Adrenal gland (tissue), 12 donors: ENCODE data around the gene NARS2. TPM values are rescaled to one million over a fixed set of nuclear protein-coding genes. Genes with fewer than 3 reads are reported as not detected.
"Not testable (repeated sequence)": the region's sequence is repeated elsewhere in the genome, so short reads cannot be mapped to it uniquely, and the experiment has no call there.

Experiments
- DNase-seq, 7 donors: peaks; one replicate each; pipeline ENCODE4 v3.0.0-alpha.2; 2019 to 2020
- H3K27ac ChIP-seq, 5 donors: fragments of 200-600 bp; sonication (generic) in 4 of 5; 1 replicate in 3 of 5; 2 replicates in 2 of 5; pipeline versions ENCODE4 v1.5.1 to v1.8.0; 2016 to 2020; ENCODE audit warnings: mild to moderate bottlenecking in 1 of 5
- H3K27me3 ChIP-seq: fragments of 200-600 bp; 2 replicates; pipeline ENCODE4 v1.8.0; 2021
- H3K36me3 ChIP-seq, 2 donors: fragments of 200-600 bp; replicated peaks in 1 of 2; 1 replicate in 1 of 2; 2 replicates in 1 of 2; pipeline versions ENCODE4 v1.5.1 to v1.8.0; 2018 to 2022
- H3K4me1 ChIP-seq, 2 donors: fragments of 200-600 bp; replicated peaks in 1 of 2; 1 replicate in 1 of 2; 2 replicates in 1 of 2; pipeline versions ENCODE4 v1.5.1 to v1.8.0; 2018 to 2021
- H3K4me3 ChIP-seq, 4 donors: fragments of 200-600 bp; sonication (generic) in 3 of 4; one replicate each; pipeline ENCODE4 v1.5.1; 2016 to 2018
- H3K9me3 ChIP-seq, 3 donors: fragments of 200-600 bp; sonication (generic) in 1 of 3; replicated peaks in 1 of 3; 1 replicate in 2 of 3; 2 replicates in 1 of 3; pipeline versions ENCODE4 v1.5.1 to v1.8.0; 2016 to 2021
- CTCF ChIP-seq, 6 experiments: fragments of 450-650 bp in 4 of 6; fragments of 200-600 bp in 2 of 6; sonication (generic) in 1 of 6; IDR thresholded peaks; 1 replicate in 5 of 6; 2 replicates in 1 of 6; pipeline versions ENCODE4 v1.5.1 to v1.8.0; 2016 to 2021; ENCODE audit warnings: antibody characterized with exemption in 6 of 6, mild to moderate bottlenecking in 2 of 6, moderate library complexity in 1 of 6
- POLR2A ChIP-seq, 2 donors: fragments of 450-650 bp; IDR thresholded peaks; one replicate each; pipeline ENCODE4 v1.6.1; 2017; ENCODE audit warnings: antibody characterized with exemption in 2 of 2, mild to moderate bottlenecking in 2 of 2, moderate library complexity in 1 of 2
- WGBS, 4 donors: extraction: QIAGEN DNeasy Blood & Tissue Kit in 2 of 4; methylation state at CpG; one replicate each; pipeline versions ENCODE4 v1.1.5 to v1.1.7; 2013 to 2017; 5-methylcytosine and 5-hydroxymethylcytosine counted together
- intact Hi-C, 2 donors: fragments of 100-400 bp; cut with DNase I; formaldehyde crosslinking; loops; one replicate each; pipeline versions ENCODE4 v1.14.1 to v1.15.0; 2022 to 2023
- polyA plus RNA-seq, 3 donors: library from polyadenylated mRNA; stranded (reverse); fragments of 200-250 nt in 2 of 3; fragments of 350-450 nt in 1 of 3; fragmentation: Illumina TruSeq in 1 of 3; extraction: RNeasy Lipid Tissue Mini Kit (QIAGEN cat#74804) in 1 of 3; gene quantifications; one replicate each; pipeline ENCODE4 v1.2.3, GENCODE V29; 2013 to 2014
- total RNA-seq, 9 donors: library from RNA; depleted of rRNA in 4 of 9; stranded (reverse); fragments of >200 nt in 4 of 9; fragments of 120-200 nt in 1 of 9; fragmentation: NEBNext Ultra II Directional in 1 of 9; extraction: Animal tissue kit (Norgen Biotek cat#: 25700) in 1 of 9; gene quantifications; one replicate each; pipeline versions ENCODE4 v1.1.0 to v1.2.4, GENCODE V29; 2013 to 2023
- donor health status: healthy with polysubstance abuse.
- donor health status: Bipolar disorder and iron deficiency.
- donor health status: DM: yes; HTN: yes; CAD: no.
- donor health status: DM: no; HTN: no; CAD: no.
- donor health status: DM: no; HTN: no; CAD: no.
- donor health status: DM: yes; HTN: yes; CAD: no.

Gene NARS2
- total and polyA plus RNA-seq, 12 donors: 8.4 to 33.3 (median 21.1) TPM

DNA sequence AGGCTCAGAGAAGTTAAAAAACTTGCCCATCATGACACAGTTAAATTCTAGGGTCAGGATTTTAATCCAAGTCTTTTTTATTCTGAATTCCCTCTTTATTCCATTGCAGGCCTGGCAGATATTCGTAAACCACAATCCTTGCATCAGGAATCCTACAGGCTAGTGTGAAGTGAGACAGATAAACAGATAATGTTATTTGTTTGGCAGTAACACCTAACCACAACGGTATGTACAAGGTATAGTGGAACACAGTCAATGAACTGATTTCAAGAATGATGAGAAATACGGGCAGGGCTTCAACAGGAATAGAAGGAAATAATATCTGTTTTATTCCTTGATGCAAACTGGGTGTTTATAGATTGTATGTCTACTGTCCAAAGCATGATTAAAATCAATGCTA, 32.0 kb upstream of the NARS2 start:
- Histone ChIP-seq H3K9me3 (no peaks in the 10 kb centered on the region), H3K4me3 (no peak overlapping the region), H3K27ac (no peak overlapping the region), H3K4me1 (no peaks in the 10 kb centered on the region), H3K36me3 (no peaks in the 10 kb centered on the region), H3K27me3 (no peaks in the 10 kb centered on the region)
- WGBS, 4 donors: 77 to 90% (median 80%) methylated on average over 3 of the region's 3 CpGs
- TF ChIP-seq POLR2A (IDR thresholded peaks at IDR 0.05): no peak
- no peak for DNase-seq
- intact Hi-C loops: no loop called here

GRCh38 chr11:78605296-78605695, 30.6 kb upstream of the NARS2 start:
- intact Hi-C loops: no loop called here
- 74 to 83% (median 76%) methylated on average over 7 of the region's 7 CpGs for WGBS, 4 donors
- Histone ChIP-seq H3K36me3 (no peaks in the 10 kb centered on the region), H3K4me1 (no peaks in the 10 kb centered on the region), H3K4me3 (no peak overlapping the region), H3K27ac (no peak overlapping the region), H3K27me3 (no peaks in the 10 kb centered on the region), H3K9me3 (no peaks in the 10 kb centered on the region)
- no peak for DNase-seq
- TF ChIP-seq CTCF (IDR thresholded peaks at IDR 0.05) (no peak), POLR2A (IDR thresholded peaks at IDR 0.05) (no peak)

- Histone ChIP-seq H3K9me3 (no peaks in the 10 kb centered on the region), H3K4me1 (no peaks in the 10 kb centered on the region), H3K27ac (no peak overlapping the region), H3K36me3 (no peaks in the 10 kb centered on the region), H3K27me3 (no peaks in the 10 kb centered on the region), H3K4me3 (no peak overlapping the region)
- TF ChIP-seq POLR2A (IDR thresholded peaks at IDR 0.05) (no peak), CTCF (IDR thresholded peaks at IDR 0.05) (no peak)
- DNase-seq: no peak
- intact Hi-C loops: no loop called here
- 67 to 79% (median 77%) methylated on average over 1 of the region's 1 CpG for WGBS, 4 donors
These were observed 29.1 kb upstream of the NARS2 start for GRCh38 chr11:78603792-78604191.

GRCh38 chr11:78602771-78603170, 28.1 kb upstream of the NARS2 start:
- H3K36me3 ChIP-seq, DNase-seq, H3K9me3 ChIP-seq, H3K4me1 ChIP-seq, intact Hi-C loops, H3K4me3 ChIP-seq, H3K27me3 ChIP-seq, H3K27ac ChIP-seq: not testable (repeated sequence)
- WGBS, 4 donors: 88 to 100% (median 96%) methylated on average over 2 to 5 of the region's 5 CpGs

GRCh38 chr11:78601066-78601465, 26.4 kb upstream of the NARS2 start:
- H3K27me3 ChIP-seq, H3K27ac ChIP-seq, DNase-seq, H3K36me3 ChIP-seq, H3K9me3 ChIP-seq, H3K4me1 ChIP-seq, intact Hi-C loops, H3K4me3 ChIP-seq: not testable (repeated sequence)
- 77 to 82% (median 80%) methylated on average over 5 of the region's 5 CpGs for whole genome bisulfite sequencing, 4 donors

- H3K27ac ChIP-seq, intact Hi-C loops: not testable (repeated sequence)
- 95 to 99% (median 97%) methylated on average over 2 of the region's 2 CpGs for WGBS, 4 donors
These were observed 22.9 kb upstream of the NARS2 start for GRCh38 chr11:78597579-78597978.

More at GRCh38 chr11:78597579-78597978, 22.9 kb upstream of the NARS2 start:
- H3K4me1 ChIP-seq, DNase-seq, H3K36me3 ChIP-seq, H3K9me3 ChIP-seq, H3K4me3 ChIP-seq, H3K27me3 ChIP-seq: not testable (repeated sequence)
